DOHH2 (cell line): ENCODE data around the gene MVK.

Source experiments
- H3F3A ChIP-seq: fragments of 200-600 bp; sonication (generic), shearing (Covaris generic); 2 replicates; pipeline ENCODE4 v1.6.0; 2016; ENCODE audit warnings: antibody characterized with exemption, mild to moderate bottlenecking; ENCODE audit not compliant: control insufficient read depth, insufficient read depth
- H3K27ac ChIP-seq: fragments of 200-600 bp; sonication (generic); 2 replicates; pipeline ENCODE4 v1.5.1; 2014; ENCODE audit warnings: low read depth, mild to moderate bottlenecking, low read length, moderate library complexity
- H3K27me3 ChIP-seq: fragments of 200-600 bp; sonication (generic); 2 replicates; pipeline ENCODE4 v1.6.1; 2014; ENCODE audit warnings: mild to moderate bottlenecking, low read length, mixed read lengths; ENCODE audit not compliant: control insufficient read depth
- H3K36me3 ChIP-seq: fragments of 200-600 bp; sonication (generic); 2 replicates; pipeline ENCODE4 v1.6.1; 2014; ENCODE audit warnings: mild to moderate bottlenecking, low read length, moderate library complexity, mixed read lengths; ENCODE audit not compliant: control insufficient read depth
- H3K4me1 ChIP-seq: fragments of 200-600 bp; sonication (generic); 2 replicates; pipeline ENCODE4 v1.6.1; 2014; ENCODE audit warnings: mild to moderate bottlenecking, low read length, mixed read lengths; ENCODE audit not compliant: control insufficient read depth
- H3K4me2 ChIP-seq: fragments of 200-600 bp; sonication (generic); 2 replicates; pipeline ENCODE4 v1.6.0; 2014; ENCODE audit warnings: mild to moderate bottlenecking, low read length, moderate library complexity
- H3K4me3 ChIP-seq: fragments of 200-600 bp; sonication (generic); 2 replicates; pipeline ENCODE4 v1.5.1; 2014; ENCODE audit warnings: mild to moderate bottlenecking, low read length, mixed read lengths
- H3K79me2 ChIP-seq: fragments of 200-600 bp; sonication (generic); 2 replicates; pipeline ENCODE4 v1.6.1; 2014; ENCODE audit warnings: mild to moderate bottlenecking, low read length, mixed read lengths; ENCODE audit not compliant: control insufficient read depth
- H3K9me2 ChIP-seq: fragments of 200-600 bp; sonication (generic); replicated peaks from 2 replicates; pipeline ENCODE4 v1.6.1; 2014; ENCODE audit warnings: mild to moderate bottlenecking, low read length, mixed read lengths; ENCODE audit not compliant: control insufficient read depth
- H3K9me3 ChIP-seq: fragments of 200-600 bp; sonication (generic); 2 replicates; pipeline ENCODE4 v1.6.1; 2014; ENCODE audit warnings: antibody characterized with exemption, low read length, mixed read lengths; ENCODE audit not compliant: control insufficient read depth, insufficient read depth
- H4K20me1 ChIP-seq: fragments of 200-600 bp; sonication (generic); 2 replicates; pipeline ENCODE4 v1.6.0; 2014; ENCODE audit warnings: low read depth, mild to moderate bottlenecking, antibody characterized with exemption, low read length, moderate library complexity; ENCODE audit not compliant: control insufficient read depth, insufficient read depth
- EZH2phosphoT487 ChIP-seq: fragments of 200-600 bp; sonication (generic); IDR thresholded peaks from 2 replicates; pipeline ENCODE4 v1.6.1; 2017; ENCODE audit warnings: borderline replicate concordance, mild to moderate bottlenecking, antibody characterized with exemption, low read length, moderate library complexity, mixed read lengths
- TF ChIP-seq, protein P1 (sequence below): fragments of 200-600 bp; sonication (generic); IDR thresholded peaks from one replicate; pipeline ENCODE4 v1.5.1; 2014; ENCODE audit warnings: antibody characterized with exemption, mild to moderate bottlenecking, low read depth, low read length; ENCODE audit not compliant: poor library complexity, severe bottlenecking

Gene MVK

DNA sequence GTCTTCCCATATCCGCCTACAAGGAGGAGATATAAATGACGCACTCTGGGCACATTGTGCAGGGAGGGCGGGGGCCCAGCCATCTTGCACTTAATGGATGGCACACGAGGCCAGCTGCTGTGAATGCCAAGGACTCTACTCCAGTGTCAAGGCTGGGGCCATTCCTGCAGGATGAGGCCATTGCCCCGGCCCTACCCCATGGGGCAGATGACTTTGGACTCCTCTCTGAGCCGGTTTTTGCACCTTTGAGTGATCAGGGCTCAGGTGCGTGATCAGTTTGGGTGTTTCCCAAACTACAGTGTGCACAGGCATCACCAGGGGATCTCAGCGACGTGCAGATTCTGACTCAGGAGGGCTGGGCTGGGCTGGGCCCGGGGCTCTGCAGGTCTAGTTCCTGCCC lies 16.4 kb upstream of the MVK start:
- H3F3A ChIP-seq: no peaks in the 10 kb centered on the region
- no peaks in the 10 kb centered on the region for H3K9me3 ChIP-seq
- TF ChIP-seq, protein P1, sequence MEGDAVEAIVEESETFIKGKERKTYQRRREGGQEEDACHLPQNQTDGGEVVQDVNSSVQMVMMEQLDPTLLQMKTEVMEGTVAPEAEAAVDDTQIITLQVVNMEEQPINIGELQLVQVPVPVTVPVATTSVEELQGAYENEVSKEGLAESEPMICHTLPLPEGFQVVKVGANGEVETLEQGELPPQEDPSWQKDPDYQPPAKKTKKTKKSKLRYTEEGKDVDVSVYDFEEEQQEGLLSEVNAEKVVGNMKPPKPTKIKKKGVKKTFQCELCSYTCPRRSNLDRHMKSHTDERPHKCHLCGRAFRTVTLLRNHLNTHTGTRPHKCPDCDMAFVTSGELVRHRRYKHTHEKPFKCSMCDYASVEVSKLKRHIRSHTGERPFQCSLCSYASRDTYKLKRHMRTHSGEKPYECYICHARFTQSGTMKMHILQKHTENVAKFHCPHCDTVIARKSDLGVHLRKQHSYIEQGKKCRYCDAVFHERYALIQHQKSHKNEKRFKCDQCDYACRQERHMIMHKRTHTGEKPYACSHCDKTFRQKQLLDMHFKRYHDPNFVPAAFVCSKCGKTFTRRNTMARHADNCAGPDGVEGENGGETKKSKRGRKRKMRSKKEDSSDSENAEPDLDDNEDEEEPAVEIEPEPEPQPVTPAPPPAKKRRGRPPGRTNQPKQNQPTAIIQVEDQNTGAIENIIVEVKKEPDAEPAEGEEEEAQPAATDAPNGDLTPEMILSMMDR: no peak
- TF ChIP-seq EZH2phosphoT487: no peak
- no peaks in the 10 kb centered on the region for H3K9me2 ChIP-seq
- H3K4me2 ChIP-seq: no peak overlapping the region
- no peak overlapping the region for H3K27ac ChIP-seq
- H3K4me3 ChIP-seq: no peak overlapping the region
- H4K20me1 ChIP-seq: no peaks in the 10 kb centered on the region
- H3K4me1 ChIP-seq: no peaks in the 10 kb centered on the region
- peaks cover 10% of the 10 kb centered on the region for H3K36me3 ChIP-seq
- H3K79me2 ChIP-seq: no peaks in the 10 kb centered on the region
- H3K27me3 ChIP-seq: no peaks in the 10 kb centered on the region

DNA sequence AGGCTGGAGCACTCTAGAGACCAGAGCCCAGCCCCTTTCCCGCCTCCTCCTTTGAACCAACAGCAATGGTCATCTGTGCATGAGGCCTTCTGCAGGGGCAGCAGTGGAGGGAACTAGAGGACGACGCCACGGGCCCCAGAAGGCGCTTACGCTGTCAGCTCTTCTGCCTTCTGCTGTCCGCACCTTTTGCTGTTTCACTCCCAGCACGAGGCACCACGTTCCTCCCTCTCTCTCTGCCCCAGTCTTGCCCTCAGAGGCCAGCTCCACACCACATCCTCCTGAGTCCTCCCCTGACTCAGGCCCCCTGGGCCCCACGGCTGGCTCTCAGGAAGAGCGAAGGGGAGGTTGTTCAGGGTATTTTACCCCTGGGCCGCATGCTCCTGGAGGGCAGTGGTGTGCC lies 15.8 kb upstream of the MVK start:
- Histone ChIP-seq H4K20me1 (no peaks in the 10 kb centered on the region), H3K4me2 (no peak overlapping the region), H3K9me3 (peaks cover 3% of the 10 kb centered on the region; the same call in 1 of the 2 replicates), H3K9me2 (no peaks in the 10 kb centered on the region), H3F3A (no peaks in the 10 kb centered on the region), H3K27me3 (no peaks in the 10 kb centered on the region), H3K4me3 (no peak overlapping the region), H3K79me2 (no peaks in the 10 kb centered on the region), H3K36me3 (peaks cover 16% of the 10 kb centered on the region), H3K27ac (no peak overlapping the region), H3K4me1 (no peaks in the 10 kb centered on the region)
- TF ChIP-seq, protein P1: no peak
- TF ChIP-seq EZH2phosphoT487: no peak

DNA sequence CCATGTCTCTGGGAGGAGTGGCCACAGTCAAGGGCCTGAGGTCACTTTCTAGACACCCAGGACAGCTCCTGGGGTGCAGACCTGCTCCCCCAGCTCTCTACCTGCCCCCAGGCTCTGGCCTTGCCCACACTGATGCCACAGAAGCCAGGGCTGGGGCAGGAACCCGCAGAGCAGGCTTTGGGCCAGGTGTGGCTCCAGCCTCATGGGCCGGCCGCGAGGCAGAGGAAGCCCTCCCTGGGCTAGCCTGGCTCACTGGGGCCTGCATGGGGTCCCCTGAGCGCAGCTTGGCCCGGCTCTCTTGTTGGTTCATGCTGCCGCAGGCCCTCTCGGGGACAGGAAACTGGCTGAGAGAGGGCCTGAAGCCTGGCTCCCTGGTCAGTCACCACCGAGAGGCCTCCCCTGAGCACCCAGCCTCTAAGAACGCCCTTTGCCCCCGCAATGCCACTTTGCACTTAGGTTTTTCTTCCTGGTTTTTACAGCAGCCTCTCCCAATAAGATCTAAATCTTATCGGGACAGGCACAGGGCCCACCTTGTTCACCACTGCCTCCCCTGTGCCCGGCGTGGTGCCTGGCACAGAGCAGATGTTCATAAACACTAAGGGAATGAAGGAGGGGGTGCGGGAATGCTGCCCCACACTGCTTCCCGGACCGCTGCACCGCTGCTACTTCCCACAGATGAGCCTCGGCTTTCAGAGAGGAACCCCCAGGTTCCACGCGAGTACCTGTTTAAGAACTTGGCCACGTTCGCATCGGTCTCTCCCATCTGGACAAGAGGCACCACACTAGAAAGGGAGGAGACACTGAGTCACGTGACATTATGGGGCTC lies 15.0 kb upstream of the MVK start:
- Histone ChIP-seq H3K9me2 (no peaks in the 10 kb centered on the region), H3K4me2 (no peak overlapping the region), H3K27me3 (no peaks in the 10 kb centered on the region), H3K4me1 (no peaks in the 10 kb centered on the region), H3K4me3 (no peak overlapping the region), H4K20me1 (no peaks in the 10 kb centered on the region), H3F3A (no peaks in the 10 kb centered on the region), H3K9me3 (peaks cover 7% of the 10 kb centered on the region; the same call in 1 of the 2 replicates), H3K79me2 (no peaks in the 10 kb centered on the region), H3K27ac (no peak overlapping the region), H3K36me3 (peaks cover 24% of the 10 kb centered on the region)
- TF ChIP-seq EZH2phosphoT487: no peak
- TF ChIP-seq, protein P1: no peak
